ENCODE data around the gene P2RY12.

Gene P2RY12

GRCh38 chr3:151346292-151346691 lies 38.3 kb downstream of the P2RY12 start:
- no peak for DNase-seq (ENCODE audit: low spot score)

DNA sequence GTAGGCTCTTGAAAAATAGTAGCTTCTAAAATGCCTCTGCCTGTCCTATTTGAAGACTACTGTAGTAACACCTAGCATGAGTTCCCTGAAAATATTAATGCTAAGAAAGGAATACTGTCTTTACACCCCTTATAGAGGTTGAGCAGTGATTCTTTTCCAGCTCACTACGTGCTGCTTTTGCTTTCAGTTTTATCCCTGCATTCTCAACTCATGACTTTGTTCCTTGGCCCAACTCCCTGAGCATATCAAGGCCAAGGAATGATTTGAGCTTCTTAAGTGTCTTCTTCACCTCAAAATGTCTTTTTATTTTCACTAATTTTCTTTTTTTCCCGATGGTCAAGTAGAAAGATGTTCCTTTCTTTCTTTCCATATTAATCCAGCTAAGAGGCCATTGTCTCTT lies 38.7 kb downstream of the P2RY12 start:
- no peak for DNase-seq (ENCODE audit: low spot score)

GRCh38 chr3:151331696-151332095 lies 52.9 kb downstream of the P2RY12 start:
- no peak for DNase-seq (ENCODE audit: low spot score)

DNA sequence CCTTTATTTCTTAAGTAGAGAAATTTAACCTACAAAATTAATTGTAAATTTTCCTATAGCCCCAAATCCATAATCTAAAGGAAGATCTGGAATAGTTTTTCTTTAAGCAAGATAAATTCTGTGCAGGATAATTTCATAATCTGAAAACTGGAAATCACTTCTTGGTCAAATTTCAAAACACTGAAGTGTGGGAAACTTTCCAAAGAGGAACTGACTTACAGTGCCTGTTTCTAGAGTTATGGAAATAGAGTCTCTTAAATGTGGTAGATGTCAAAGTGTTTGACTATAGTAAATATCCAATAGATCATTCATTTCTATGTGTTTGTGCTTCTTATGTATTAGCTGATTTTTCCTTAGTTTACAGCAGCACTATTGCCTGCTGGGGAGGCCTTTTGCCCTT lies 53.7 kb downstream of the P2RY12 start:
- no peak for DNase-seq (ENCODE audit: low spot score)

DNA sequence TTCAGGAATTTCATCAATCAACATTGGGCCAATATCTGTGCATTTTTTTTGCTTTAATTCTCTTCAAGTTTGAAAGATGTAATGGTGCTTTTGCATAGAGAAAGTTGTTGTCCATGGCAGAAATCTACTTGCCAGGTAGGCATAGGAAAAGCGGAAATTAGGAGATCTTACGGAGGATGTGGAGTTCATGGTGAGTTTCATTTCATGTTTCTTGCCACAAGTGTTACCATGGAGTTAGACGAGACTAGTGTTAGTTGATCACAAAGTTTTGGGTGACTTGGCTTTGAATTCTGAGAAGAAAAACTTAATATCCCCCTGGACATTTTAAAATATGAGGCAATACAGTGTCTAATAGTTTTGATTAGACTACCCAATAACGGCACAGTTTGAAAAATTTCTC lies 54.2 kb downstream of the P2RY12 start:
- DNase-seq (ENCODE audit: low spot score): no peak

GRCh38 chr3:151329363-151329762 lies 55.2 kb downstream of the P2RY12 start, which contains the start of gene P2RY13:
TSS of gene P2RY13 (minus strand) at chr3:151329549. CDS start at chr3:151329528, 21 bp downstream.
- DNase-seq (ENCODE audit: low spot score): no peak

DNA sequence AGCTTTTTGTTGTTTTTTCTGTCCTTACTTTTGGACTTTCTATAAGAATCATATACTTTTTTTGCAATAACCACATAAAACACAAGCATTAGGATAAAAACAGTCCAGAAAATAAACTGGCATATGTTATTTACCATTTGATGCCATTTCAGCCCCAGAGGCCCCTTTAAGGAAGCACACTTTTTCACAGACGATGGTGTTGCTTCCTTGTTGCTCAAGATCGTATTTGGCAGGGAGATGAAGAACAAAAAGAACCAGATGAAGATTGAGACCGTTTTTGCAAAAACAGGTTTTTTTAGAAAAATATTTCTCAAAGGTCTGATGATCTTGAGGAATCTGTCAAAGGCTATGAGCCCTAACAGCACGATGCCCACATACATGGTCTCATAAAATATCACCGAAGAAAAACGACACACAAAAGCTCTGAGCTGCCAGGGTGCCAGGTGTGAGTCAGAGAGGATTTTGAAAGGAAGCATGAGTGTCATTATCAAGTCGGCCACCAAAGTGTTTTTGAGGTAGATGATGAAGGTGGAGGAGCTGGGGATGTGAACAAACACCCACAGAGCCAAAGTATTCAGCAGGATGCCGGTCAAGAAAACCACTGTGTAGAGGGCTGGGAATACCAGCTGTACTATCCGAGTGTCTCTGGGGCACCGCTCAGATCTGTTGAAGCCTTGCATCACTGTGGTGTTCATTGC lies 56.1 kb downstream of the P2RY12 start:
- DNase-seq (ENCODE audit: low spot score): no peak

- no peak for DNase-seq (ENCODE audit: low spot score)
Observed at GRCh38 chr3:151327571-151328198, 56.9 kb downstream of the P2RY12 start.

- DNase-seq (ENCODE audit: low spot score): no peak
Observed at GRCh38 chr3:151322511-151322910, 62.0 kb downstream of the P2RY12 start.

- DNase-seq (ENCODE audit: low spot score): no peak
Observed at GRCh38 chr3:151321526-151321925, 63.0 kb downstream of the P2RY12 start.

- DNase-seq (ENCODE audit: low spot score): no peak
Observed at GRCh38 chr3:151320131-151320530, 64.4 kb downstream of the P2RY12 start.

- DNase-seq (ENCODE audit: low spot score): no peak
Observed at GRCh38 chr3:151319628-151320027, 64.9 kb downstream of the P2RY12 start.

GRCh38 chr3:151318991-151319390 lies 65.6 kb downstream of the P2RY12 start:
- DNase-seq (ENCODE audit: low spot score): no peak

GRCh38 chr3:151318313-151318712 lies 66.2 kb downstream of the P2RY12 start:
- no peak for DNase-seq (ENCODE audit: low spot score)

- no peak for DNase-seq (ENCODE audit: low spot score)
Observed at GRCh38 chr3:151316267-151316991, 68.1 kb downstream of the P2RY12 start, which contains the start of gene GPR87. TSS of gene GPR87 (minus strand) at chr3:151316820. CDS start at chr3:151300100, 16,720 bp downstream.

- no peak for DNase-seq (ENCODE audit: low spot score)
Observed at GRCh38 chr3:151315846-151316245, 68.7 kb downstream of the P2RY12 start.

- no peak for DNase-seq (ENCODE audit: low spot score)
Observed at GRCh38 chr3:151315136-151315535, 69.4 kb downstream of the P2RY12 start.

- no peak for DNase-seq (ENCODE audit: low spot score)
Observed at GRCh38 chr3:151314593-151314992, 70.0 kb downstream of the P2RY12 start.

DNA sequence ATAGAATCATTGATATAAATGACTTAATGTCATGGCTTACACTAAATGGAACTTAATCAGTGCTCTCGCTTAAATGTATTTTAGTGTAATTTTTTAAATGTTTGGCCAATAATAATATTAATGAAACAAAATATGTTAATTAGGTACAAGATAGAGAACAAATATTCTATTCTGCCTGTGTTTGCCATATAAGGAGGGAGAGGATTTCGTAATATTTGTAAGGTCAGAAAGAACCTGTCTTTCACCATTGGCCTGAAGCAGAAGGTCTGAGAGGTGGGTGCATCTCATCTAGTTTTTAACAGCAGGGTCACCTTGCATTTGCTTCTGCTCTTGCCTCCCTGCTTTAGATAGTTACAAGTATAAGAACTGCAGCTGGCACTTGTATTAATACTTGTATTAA lies 70.4 kb downstream of the P2RY12 start:
- no peak for DNase-seq (ENCODE audit: low spot score)

DNA sequence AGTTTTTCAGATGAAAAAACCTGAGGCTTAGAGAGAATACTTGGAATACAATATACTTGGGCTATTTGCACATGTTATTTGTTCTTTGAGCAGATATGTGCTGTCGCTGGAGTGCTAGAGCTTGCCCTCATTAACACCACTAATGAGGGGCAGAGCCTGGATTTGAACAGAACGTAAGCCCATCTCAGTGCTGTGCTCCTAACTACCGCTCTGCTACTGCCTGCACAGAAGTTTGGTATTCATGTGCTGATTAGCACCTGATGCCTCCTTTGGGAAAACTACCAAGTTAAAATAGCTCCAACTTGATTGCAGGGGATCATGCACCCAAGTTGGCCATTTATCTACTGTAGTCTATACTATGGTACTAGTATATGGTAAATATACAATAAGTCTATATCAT lies 71.6 kb downstream of the P2RY12 start:
- no peak for DNase-seq (ENCODE audit: low spot score)

- no peak for DNase-seq (ENCODE audit: low spot score)
Observed at GRCh38 chr3:151309566-151309965, 75.0 kb downstream of the P2RY12 start.

DNA sequence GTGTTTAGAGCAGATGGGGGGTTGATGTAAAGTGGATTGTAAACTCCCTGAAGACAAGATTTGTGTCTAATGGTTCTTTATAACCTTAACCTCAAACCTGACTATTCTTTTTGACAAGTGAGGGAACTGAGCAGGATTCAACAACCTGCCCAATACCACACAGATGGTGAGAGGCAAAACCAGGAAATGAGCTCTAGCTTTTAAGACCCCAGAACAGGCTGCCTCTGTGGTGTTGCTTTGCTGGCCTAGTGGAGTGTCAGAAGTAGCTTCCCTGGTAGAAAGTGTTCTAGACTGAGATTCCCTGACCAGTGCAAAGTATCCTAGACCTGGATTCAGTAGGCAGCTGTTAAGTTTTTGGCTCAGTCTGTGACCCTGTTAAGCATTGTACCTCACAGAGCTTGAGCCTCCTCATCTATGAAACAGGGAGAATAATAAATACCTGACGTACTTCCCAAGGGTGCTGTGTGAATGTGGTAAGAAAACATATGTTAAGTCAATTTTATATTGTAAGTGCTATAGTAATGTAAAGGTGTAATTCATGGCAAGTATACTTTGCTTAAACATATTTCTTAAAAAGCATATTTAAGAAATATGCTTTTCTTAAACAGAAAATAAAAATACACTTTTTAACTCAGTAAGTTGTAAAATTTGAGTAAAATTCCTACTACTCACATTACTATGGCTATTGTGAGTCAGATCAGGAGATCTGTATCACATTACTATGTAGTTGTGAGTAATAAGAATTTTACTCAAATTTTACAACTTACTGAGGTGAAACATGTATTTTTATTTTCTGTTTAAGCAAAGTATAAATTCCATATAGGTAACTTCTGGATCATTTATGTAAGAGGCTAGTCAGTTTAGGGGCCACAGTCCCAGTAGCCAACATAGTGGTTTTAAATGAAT lies 76.7 kb downstream of the P2RY12 start:
- no peak for DNase-seq (ENCODE audit: low spot score)

All from putamen (tissue), 1 donor.